IMR-90 (cell line): ENCODE data around the gene STAMBPL1.

Source experiments
- BHLHE40 ChIP-seq: fragments of 150-350 bp; IDR thresholded peaks from 2 replicates; pipeline ENCODE4 v1.6.1; 2016; ENCODE audit warnings: mild to moderate bottlenecking, low read depth, low read length
- CHD1 ChIP-seq: IDR thresholded peaks from 2 replicates; pipeline ENCODE4 v1.6.1; 2012; ENCODE audit warnings: low read depth, low read length, improper control_type of control experiment
- CTCF ChIP-seq: conservative IDR thresholded peaks from 2 replicates; pipeline ENCODE4 v1.5.1; 2012; ENCODE audit warnings: mild to moderate bottlenecking, low read depth, low read length, improper control_type of control experiment
- FOS ChIP-seq: fragments of 150-350 bp; IDR thresholded peaks from 2 replicates; pipeline ENCODE4 v1.6.1; 2016; ENCODE audit warnings: low read depth, low read length
- MXI1 ChIP-seq: IDR thresholded peaks from 2 replicates; pipeline ENCODE4 v1.6.1; 2012; ENCODE audit warnings: low read depth, mild to moderate bottlenecking, low read length, moderate library complexity, borderline replicate concordance
- NFE2L2 ChIP-seq: fragments of 150-350 bp; IDR thresholded peaks from 2 replicates; pipeline ENCODE4 v1.6.1; 2016; ENCODE audit warnings: low read depth, mild to moderate bottlenecking, low read length
- POLR2A ChIP-seq: IDR thresholded peaks from 2 replicates; pipeline ENCODE4 v1.6.1; 2012; ENCODE audit warnings: mild to moderate bottlenecking, low read depth, low read length
- RAD21 ChIP-seq: IDR thresholded peaks from 2 replicates; pipeline ENCODE4 v1.6.1; 2012; ENCODE audit warnings: low read length, improper control_type of control experiment
- USF2 ChIP-seq: fragments of 150-350 bp; IDR thresholded peaks from 2 replicates; pipeline ENCODE4 v1.6.1; 2017; ENCODE audit warnings: mild to moderate bottlenecking, antibody characterized with exemption, low read length, low read depth
- TF ChIP-seq, protein P1 (sequence below): fragments of 150-350 bp; IDR thresholded peaks from 2 replicates; pipeline ENCODE4 v1.6.1; 2016; ENCODE audit warnings: low read depth, mild to moderate bottlenecking, low read length, moderate library complexity, borderline replicate concordance

DNA sequence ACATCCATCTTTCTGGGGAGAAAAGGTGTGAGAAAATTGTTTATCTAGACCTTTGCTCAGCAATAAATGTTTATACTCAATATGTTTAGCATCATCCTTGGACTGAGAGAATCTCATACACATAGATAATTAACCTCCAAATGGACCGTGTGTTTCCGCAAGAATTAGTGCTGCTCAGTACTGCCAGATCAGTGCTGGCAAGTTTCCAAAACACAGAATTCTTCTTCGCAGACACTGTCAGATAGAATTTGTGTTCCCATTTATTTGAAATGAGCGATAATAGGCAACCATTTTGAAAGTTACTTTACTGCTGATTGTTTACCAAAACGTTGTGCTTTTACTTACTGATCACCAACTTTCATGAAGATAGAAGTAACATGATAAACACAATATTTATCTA lies 33.7 kb downstream of the STAMBPL1 start:
- TF ChIP-seq CTCF (no peak), USF2 (no peak), MXI1 (no peak), POLR2A (no peak), RAD21 (no peak), CHD1 (no peak), BHLHE40 (no peak), NFE2L2 (no peak), FOS (no peak)
- TF ChIP-seq, protein P1, sequence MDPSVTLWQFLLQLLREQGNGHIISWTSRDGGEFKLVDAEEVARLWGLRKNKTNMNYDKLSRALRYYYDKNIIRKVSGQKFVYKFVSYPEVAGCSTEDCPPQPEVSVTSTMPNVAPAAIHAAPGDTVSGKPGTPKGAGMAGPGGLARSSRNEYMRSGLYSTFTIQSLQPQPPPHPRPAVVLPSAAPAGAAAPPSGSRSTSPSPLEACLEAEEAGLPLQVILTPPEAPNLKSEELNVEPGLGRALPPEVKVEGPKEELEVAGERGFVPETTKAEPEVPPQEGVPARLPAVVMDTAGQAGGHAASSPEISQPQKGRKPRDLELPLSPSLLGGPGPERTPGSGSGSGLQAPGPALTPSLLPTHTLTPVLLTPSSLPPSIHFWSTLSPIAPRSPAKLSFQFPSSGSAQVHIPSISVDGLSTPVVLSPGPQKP = no peak
